HEK293 (cell line): ENCODE measurements around the gene EI24.

Source experiments
- BCL11A ChIP-seq: fragments of 450-650 bp; formaldehyde crosslinking; IDR thresholded peaks from 2 replicates; pipeline ENCODE4 v1.5.1; 2016; ENCODE audit warnings: low read depth, missing biosample characterization, missing genetic modification characterization
- GLIS2 ChIP-seq: fragments of 450-650 bp; formaldehyde crosslinking; IDR thresholded peaks from 2 replicates; pipeline ENCODE4 v1.5.1; 2016; ENCODE audit warnings: missing biosample characterization, missing genetic modification characterization
- KLF16 ChIP-seq: fragments of 450-650 bp; formaldehyde crosslinking; IDR thresholded peaks from 2 replicates; pipeline ENCODE4 v1.5.1; 2017; ENCODE audit warnings: missing biosample characterization, missing genetic modification characterization
- KLF8 ChIP-seq: fragments of 450-650 bp; formaldehyde crosslinking; IDR thresholded peaks from 2 replicates; pipeline ENCODE4 v1.5.1; 2016; ENCODE audit warnings: missing biosample characterization, missing genetic modification characterization
- RBAK ChIP-seq: fragments of 450-650 bp; formaldehyde crosslinking; IDR thresholded peaks from 2 replicates; pipeline ENCODE4 v1.5.1; 2016; ENCODE audit warnings: missing biosample characterization, missing genetic modification characterization
- SALL2 ChIP-seq: fragments of 450-650 bp; formaldehyde crosslinking; IDR thresholded peaks from 2 replicates; pipeline ENCODE4 v1.5.0; 2017; ENCODE audit warnings: missing biosample characterization, mild to moderate bottlenecking, missing genetic modification characterization, borderline replicate concordance
- SCRT2 ChIP-seq: fragments of 450-650 bp; formaldehyde crosslinking; IDR thresholded peaks from 2 replicates; pipeline ENCODE4 v1.5.1; 2016; ENCODE audit warnings: missing biosample characterization, missing genetic modification characterization
- SP2 ChIP-seq: fragments of 450-650 bp; formaldehyde crosslinking; IDR thresholded peaks from 2 replicates; pipeline ENCODE4 v1.5.1; 2016; ENCODE audit warnings: missing biosample characterization, missing genetic modification characterization
- ZBTB17 ChIP-seq: fragments of 450-650 bp; formaldehyde crosslinking; IDR thresholded peaks from 2 replicates; pipeline ENCODE4 v1.5.1; 2016; ENCODE audit warnings: missing biosample characterization, missing genetic modification characterization
- ZFP41 ChIP-seq: fragments of 450-650 bp; formaldehyde crosslinking; IDR thresholded peaks from 2 replicates; pipeline ENCODE4 v1.5.1; 2016; ENCODE audit warnings: missing biosample characterization, missing genetic modification characterization, borderline replicate concordance
- ZNF169 ChIP-seq: fragments of 450-650 bp; formaldehyde crosslinking; IDR thresholded peaks from 2 replicates; pipeline ENCODE4 v1.5.1; 2016; ENCODE audit warnings: missing biosample characterization, missing genetic modification characterization
- ZNF175 ChIP-seq: fragments of 450-650 bp; formaldehyde crosslinking; IDR thresholded peaks from 2 replicates; pipeline ENCODE4 v1.5.1; 2016; ENCODE audit warnings: missing biosample characterization, missing genetic modification characterization
- ZNF18 ChIP-seq: fragments of 450-650 bp; formaldehyde crosslinking; IDR thresholded peaks from 2 replicates; pipeline ENCODE4 v1.5.1; 2016; ENCODE audit warnings: missing biosample characterization, missing genetic modification characterization
- ZNF221 ChIP-seq: fragments of 450-650 bp; formaldehyde crosslinking; IDR thresholded peaks from 2 replicates; pipeline ENCODE4 v1.5.1; 2017; ENCODE audit warnings: missing biosample characterization, missing genetic modification characterization, borderline replicate concordance
- ZNF26 ChIP-seq: fragments of 450-650 bp; formaldehyde crosslinking; IDR thresholded peaks from 2 replicates; pipeline ENCODE4 v1.5.1; 2016; ENCODE audit warnings: missing biosample characterization, missing genetic modification characterization
- ZNF324 ChIP-seq: fragments of 450-650 bp; formaldehyde crosslinking; IDR thresholded peaks from 2 replicates; pipeline ENCODE4 v1.5.1; 2016; ENCODE audit warnings: missing biosample characterization, missing genetic modification characterization
- ZNF394 ChIP-seq: fragments of 450-650 bp; formaldehyde crosslinking; IDR thresholded peaks from 2 replicates; pipeline ENCODE4 v1.5.1; 2016; ENCODE audit warnings: missing biosample characterization, missing genetic modification characterization, mild to moderate bottlenecking, moderate library complexity, borderline replicate concordance
- ZNF398 ChIP-seq: fragments of 450-650 bp; formaldehyde crosslinking; IDR thresholded peaks from 2 replicates; pipeline ENCODE4 v1.5.1; 2017; ENCODE audit warnings: missing biosample characterization, missing genetic modification characterization
- ZNF404 ChIP-seq: fragments of 450-650 bp; formaldehyde crosslinking; IDR thresholded peaks from 2 replicates; pipeline ENCODE4 v1.5.1; 2017; ENCODE audit warnings: missing biosample characterization, missing genetic modification characterization
- ZNF433 ChIP-seq: fragments of 450-650 bp; formaldehyde crosslinking; IDR thresholded peaks from 2 replicates; pipeline ENCODE4 v1.5.1; 2016; ENCODE audit warnings: missing biosample characterization, missing genetic modification characterization, low read depth
- ZNF580 ChIP-seq: fragments of 450-650 bp; formaldehyde crosslinking; IDR thresholded peaks from 2 replicates; pipeline ENCODE4 v1.5.1; 2016; ENCODE audit warnings: missing biosample characterization, missing genetic modification characterization
- ZNF600 ChIP-seq: fragments of 450-650 bp; formaldehyde crosslinking; IDR thresholded peaks from 2 replicates; pipeline ENCODE4 v1.5.1; 2016; ENCODE audit warnings: missing biosample characterization, missing genetic modification characterization
- ZNF645 ChIP-seq: fragments of 450-650 bp; formaldehyde crosslinking; IDR thresholded peaks from 2 replicates; pipeline ENCODE4; 2016; ENCODE audit warnings: missing biosample characterization, missing genetic modification characterization
- ZNF670 ChIP-seq: fragments of 450-650 bp; formaldehyde crosslinking; IDR thresholded peaks from 2 replicates; pipeline ENCODE4 v1.5.1; 2016; ENCODE audit warnings: missing biosample characterization, missing genetic modification characterization, low read depth
- ZNF692 ChIP-seq: fragments of 450-650 bp; formaldehyde crosslinking; IDR thresholded peaks from 2 replicates; pipeline ENCODE4 v1.5.1; 2016; ENCODE audit warnings: missing biosample characterization, missing genetic modification characterization
- ZNF776 ChIP-seq: fragments of 450-650 bp; formaldehyde crosslinking; IDR thresholded peaks from 2 replicates; pipeline ENCODE4 v1.5.0; 2017; ENCODE audit warnings: missing biosample characterization, missing genetic modification characterization, borderline replicate concordance
- ZSCAN18 ChIP-seq: fragments of 450-650 bp; formaldehyde crosslinking; IDR thresholded peaks from 2 replicates; pipeline ENCODE4 v1.5.1; 2016; ENCODE audit warnings: missing biosample characterization, missing genetic modification characterization
- ZSCAN23 ChIP-seq: fragments of 450-650 bp; formaldehyde crosslinking; IDR thresholded peaks from 2 replicates; pipeline ENCODE4 v1.5.1; 2016; ENCODE audit warnings: missing biosample characterization, missing genetic modification characterization
- ZSCAN30 ChIP-seq: fragments of 450-650 bp; IDR thresholded peaks from 2 replicates; pipeline ENCODE4 v1.5.1; 2018; ENCODE audit warnings: missing biosample characterization, mild to moderate bottlenecking, missing genetic modification characterization, moderate library complexity

The EI24 gene

GRCh38 chr11:125568970-125569914 lies at the start of gene EI24 (continued):
- TF ChIP-seq ZNF18 (tag by site-specific recombination) (no peak), ZNF645 (tag by site-specific recombination) (no peak), ZNF221 (tag by site-specific recombination) (no peak), RBAK (tag by site-specific recombination) (no peak), ZNF670 (tag by site-specific recombination) (no peak), ZNF580 (tag by site-specific recombination) (peak; percentile 87; the same call in 1 of the 2 replicates), ZNF776 (tag by site-specific recombination) (no peak), BCL11A (tag by site-specific recombination) (no peak), ZNF324 (0 out of 2 replicates have a peak, but pooled peaks have one; percentile 46), ZNF394 (tag by site-specific recombination) (no peak; the same call in 1 of the 2 replicates), GLIS2 (tag by site-specific recombination) (peak; percentile 65), ZBTB17 (tag by site-specific recombination) (peak; percentile 74), ZSCAN30 (no peak), ZNF404 (tag by site-specific recombination) (no peak), SP2 (tag by site-specific recombination) (peak; percentile 69), ZNF433 (tag by site-specific recombination) (no peak), ZFP41 (tag by site-specific recombination) (no peak), KLF16 (no peak), ZNF398 (peak; percentile 32; the same call in 1 of the 2 replicates), ZSCAN23 (no peak), ZNF692 (tag by site-specific recombination) (peak; percentile 74), ZSCAN18 (tag by site-specific recombination) (no peak), ZNF600 (tag by site-specific recombination) (no peak), SALL2 (tag by site-specific recombination) (no peak), SCRT2 (no peak), ZNF26 (tag by site-specific recombination) (no peak), ZNF169 (tag by site-specific recombination) (no peak), KLF8 (0 out of 2 replicates have a peak, but pooled peaks have one; percentile 36), ZNF175 (tag by site-specific recombination) (no peak)
